ENCODE measurements around the gene CISH.

DNA sequence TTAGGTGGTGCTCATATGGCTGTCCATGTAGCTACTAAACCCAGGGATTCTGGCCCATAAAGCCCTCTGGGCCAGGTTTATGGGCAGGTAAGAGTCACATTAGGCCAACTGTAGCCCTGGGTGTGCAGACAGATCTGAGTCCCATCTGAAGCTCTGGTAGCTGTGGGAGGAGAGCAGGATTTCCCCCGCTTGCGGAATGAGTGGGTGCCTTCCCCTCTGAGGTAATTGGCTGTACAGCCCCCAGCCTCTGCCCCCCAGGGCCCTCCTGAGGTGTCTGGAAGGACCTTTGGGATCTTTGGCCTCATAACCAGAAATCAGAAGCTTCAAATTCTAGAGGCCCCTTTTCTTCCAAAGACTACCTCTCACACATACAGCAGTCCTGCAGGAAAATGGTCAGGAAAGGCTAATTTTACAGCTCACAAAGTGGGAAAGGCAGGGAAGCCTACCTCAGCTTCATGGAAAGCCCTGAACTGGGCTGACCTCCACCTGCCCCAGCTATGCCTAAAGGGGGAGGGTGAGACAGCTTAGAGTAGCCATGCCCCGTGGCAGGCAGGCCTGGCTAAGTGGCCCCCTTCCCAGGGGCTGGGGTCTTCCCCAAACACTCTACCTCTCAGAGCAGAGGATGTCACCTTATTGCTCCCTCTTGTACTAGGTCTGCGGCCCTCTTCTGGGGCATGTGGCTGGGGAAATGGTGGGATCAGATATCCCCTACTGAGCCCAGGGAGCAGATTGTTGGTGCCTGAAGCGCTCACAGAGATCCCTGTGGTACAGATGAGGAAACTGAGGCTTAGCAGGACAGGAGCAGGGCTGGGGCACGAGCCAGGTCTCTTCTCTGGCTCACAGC is 25.4 kb downstream of the CISH start:
- TF ChIP-seq, protein P1, sequence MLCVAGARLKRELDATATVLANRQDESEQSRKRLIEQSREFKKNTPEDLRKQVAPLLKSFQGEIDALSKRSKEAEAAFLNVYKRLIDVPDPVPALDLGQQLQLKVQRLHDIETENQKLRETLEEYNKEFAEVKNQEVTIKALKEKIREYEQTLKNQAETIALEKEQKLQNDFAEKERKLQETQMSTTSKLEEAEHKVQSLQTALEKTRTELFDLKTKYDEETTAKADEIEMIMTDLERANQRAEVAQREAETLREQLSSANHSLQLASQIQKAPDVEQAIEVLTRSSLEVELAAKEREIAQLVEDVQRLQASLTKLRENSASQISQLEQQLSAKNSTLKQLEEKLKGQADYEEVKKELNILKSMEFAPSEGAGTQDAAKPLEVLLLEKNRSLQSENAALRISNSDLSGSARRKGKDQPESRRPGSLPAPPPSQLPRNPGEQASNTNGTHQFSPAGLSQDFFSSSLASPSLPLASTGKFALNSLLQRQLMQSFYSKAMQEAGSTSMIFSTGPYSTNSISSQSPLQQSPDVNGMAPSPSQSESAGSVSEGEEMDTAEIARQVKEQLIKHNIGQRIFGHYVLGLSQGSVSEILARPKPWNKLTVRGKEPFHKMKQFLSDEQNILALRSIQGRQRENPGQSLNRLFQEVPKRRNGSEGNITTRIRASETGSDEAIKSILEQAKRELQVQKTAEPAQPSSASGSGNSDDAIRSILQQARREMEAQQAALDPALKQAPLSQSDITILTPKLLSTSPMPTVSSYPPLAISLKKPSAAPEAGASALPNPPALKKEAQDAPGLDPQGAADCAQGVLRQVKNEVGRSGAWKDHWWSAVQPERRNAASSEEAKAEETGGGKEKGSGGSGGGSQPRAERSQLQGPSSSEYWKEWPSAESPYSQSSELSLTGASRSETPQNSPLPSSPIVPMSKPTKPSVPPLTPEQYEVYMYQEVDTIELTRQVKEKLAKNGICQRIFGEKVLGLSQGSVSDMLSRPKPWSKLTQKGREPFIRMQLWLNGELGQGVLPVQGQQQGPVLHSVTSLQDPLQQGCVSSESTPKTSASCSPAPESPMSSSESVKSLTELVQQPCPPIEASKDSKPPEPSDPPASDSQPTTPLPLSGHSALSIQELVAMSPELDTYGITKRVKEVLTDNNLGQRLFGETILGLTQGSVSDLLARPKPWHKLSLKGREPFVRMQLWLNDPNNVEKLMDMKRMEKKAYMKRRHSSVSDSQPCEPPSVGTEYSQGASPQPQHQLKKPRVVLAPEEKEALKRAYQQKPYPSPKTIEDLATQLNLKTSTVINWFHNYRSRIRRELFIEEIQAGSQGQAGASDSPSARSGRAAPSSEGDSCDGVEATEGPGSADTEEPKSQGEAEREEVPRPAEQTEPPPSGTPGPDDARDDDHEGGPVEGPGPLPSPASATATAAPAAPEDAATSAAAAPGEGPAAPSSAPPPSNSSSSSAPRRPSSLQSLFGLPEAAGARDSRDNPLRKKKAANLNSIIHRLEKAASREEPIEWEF (IDR thresholded peaks at IDR 0.05; ENCODE audit: insufficient replicate concordance, low read depth, low read length), result no peak
- no peak for TF ChIP-seq GATAD2B (conservative IDR thresholded peaks at IDR 0.05; ENCODE audit: low read depth)
- no peak for TF ChIP-seq CREB1 (IDR thresholded peaks at IDR 0.05; ENCODE audit: low read depth)
- no peak for TF ChIP-seq KLF5 (IDR thresholded peaks at IDR 0.05; ENCODE audit: partially characterized antibody)
- no peak for TF ChIP-seq ZSCAN29 (IDR thresholded peaks at IDR 0.05)
- TF ChIP-seq POLR2A (IDR thresholded peaks at IDR 0.05; ENCODE audit: low read depth, low read length), result no peak
- no peak for TF ChIP-seq E2F4 (IDR thresholded peaks at IDR 0.05; ENCODE audit: low read depth, low read length)
- TF ChIP-seq, protein P2, sequence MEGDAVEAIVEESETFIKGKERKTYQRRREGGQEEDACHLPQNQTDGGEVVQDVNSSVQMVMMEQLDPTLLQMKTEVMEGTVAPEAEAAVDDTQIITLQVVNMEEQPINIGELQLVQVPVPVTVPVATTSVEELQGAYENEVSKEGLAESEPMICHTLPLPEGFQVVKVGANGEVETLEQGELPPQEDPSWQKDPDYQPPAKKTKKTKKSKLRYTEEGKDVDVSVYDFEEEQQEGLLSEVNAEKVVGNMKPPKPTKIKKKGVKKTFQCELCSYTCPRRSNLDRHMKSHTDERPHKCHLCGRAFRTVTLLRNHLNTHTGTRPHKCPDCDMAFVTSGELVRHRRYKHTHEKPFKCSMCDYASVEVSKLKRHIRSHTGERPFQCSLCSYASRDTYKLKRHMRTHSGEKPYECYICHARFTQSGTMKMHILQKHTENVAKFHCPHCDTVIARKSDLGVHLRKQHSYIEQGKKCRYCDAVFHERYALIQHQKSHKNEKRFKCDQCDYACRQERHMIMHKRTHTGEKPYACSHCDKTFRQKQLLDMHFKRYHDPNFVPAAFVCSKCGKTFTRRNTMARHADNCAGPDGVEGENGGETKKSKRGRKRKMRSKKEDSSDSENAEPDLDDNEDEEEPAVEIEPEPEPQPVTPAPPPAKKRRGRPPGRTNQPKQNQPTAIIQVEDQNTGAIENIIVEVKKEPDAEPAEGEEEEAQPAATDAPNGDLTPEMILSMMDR (IDR thresholded peaks at IDR 0.05 in 2 of 3, conservative IDR thresholded peaks at IDR 0.05 in 1 of 3; ENCODE audit: control insufficient read depth in 2 of 3, extremely low read depth in 1 of 3, insufficient read depth in 1 of 3, low read depth in 3 of 3, low read length in 3 of 3), result no peak
- no peak for TF ChIP-seq GABPA (IDR thresholded peaks at IDR 0.05; ENCODE audit: low read depth)
- TF ChIP-seq TBL1XR1 (IDR thresholded peaks at IDR 0.05; ENCODE audit: low read depth, low read length), result no peak
- no peak; the same call in 1 of the 2 replicates for TF ChIP-seq IKZF1 (conservative IDR thresholded peaks at IDR 0.05)
- no peak for TF ChIP-seq RFX5 (IDR thresholded peaks at IDR 0.05; ENCODE audit: low read depth, low read length)

Measured in GM12878 (cell line).